ENCODE data around the gene DDR1. TPM values are rescaled to one million over a fixed set of nuclear protein-coding genes. Genes with fewer than 3 reads are reported as not detected.

Gene DDR1
- total RNA-seq, 1 donor from 2014 or later, result 154 TPM

GRCh38 chr6:30882759-30883684 is 1.3 kb upstream of the DDR1 start:
- Mint-ChIP-seq H3K4me3 (ENCODE audit: low read depth) (peak overlapping the region; percentile 79), H3K4me1 (ENCODE audit: low read depth) (peaks cover 50% of the 10 kb centered on the region), H3K27me3 (peaks cover 8% of the 10 kb centered on the region), H3K27ac (peak overlapping the region; percentile 95), H3K9me3 (ENCODE audit: low read depth) (no peaks in the 10 kb centered on the region), H3K36me3 (ENCODE audit: insufficient read depth) (no peaks in the 10 kb centered on the region)
- TF ChIP-seq, protein P1, sequence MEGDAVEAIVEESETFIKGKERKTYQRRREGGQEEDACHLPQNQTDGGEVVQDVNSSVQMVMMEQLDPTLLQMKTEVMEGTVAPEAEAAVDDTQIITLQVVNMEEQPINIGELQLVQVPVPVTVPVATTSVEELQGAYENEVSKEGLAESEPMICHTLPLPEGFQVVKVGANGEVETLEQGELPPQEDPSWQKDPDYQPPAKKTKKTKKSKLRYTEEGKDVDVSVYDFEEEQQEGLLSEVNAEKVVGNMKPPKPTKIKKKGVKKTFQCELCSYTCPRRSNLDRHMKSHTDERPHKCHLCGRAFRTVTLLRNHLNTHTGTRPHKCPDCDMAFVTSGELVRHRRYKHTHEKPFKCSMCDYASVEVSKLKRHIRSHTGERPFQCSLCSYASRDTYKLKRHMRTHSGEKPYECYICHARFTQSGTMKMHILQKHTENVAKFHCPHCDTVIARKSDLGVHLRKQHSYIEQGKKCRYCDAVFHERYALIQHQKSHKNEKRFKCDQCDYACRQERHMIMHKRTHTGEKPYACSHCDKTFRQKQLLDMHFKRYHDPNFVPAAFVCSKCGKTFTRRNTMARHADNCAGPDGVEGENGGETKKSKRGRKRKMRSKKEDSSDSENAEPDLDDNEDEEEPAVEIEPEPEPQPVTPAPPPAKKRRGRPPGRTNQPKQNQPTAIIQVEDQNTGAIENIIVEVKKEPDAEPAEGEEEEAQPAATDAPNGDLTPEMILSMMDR (IDR thresholded peaks at IDR 0.05; ENCODE audit: unreplicated experiment), result no peak
- peak; percentile 56 for DNase-seq (ENCODE audit: low spot score, unreplicated experiment)

DNA sequence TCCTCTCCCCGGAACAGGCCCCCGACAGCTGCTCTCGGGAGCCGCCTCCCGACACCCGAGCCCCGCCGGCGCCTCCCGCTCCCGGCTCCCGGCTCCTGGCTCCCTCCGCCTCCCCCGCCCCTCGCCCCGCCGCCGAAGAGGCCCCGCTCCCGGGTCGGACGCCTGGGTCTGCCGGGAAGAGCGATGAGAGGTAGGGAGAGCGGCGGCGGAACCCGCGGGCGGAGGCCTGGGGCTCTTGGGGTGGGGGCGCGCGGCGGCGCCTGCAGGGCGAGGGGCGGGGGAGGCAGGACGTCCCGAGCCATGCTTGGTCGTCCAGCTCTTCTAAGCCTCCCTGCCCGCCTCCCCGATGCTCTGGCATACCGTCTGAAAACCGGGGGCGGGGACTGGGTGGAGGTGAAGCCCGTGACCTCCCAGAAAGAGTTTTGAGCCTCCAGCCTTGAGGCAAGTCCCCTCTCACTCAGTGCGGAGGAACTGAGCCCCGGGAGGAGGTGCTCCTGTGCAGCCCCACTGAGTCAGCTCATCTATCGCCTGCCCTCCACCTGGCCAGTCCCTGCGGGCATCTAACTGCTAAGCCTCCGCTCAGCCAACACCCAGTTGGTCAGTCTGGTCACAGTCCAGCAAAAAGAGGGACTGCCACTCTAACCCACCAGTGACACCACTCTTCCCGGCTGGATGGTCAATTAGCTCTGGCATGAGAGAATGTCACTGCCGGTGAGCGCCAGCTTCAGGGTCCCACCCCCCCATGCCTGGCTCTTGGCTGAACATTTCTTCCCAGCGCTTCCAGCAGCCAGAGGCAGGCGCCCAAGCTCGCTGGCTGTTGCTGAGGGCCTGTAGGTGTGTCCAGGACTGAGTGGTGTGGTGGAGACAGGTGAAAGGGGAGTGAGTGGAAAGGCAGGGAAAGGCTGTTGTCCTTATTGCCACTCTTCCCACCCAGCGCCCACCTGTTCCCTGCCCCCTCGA is 482 bp downstream of the DDR1 start:
- peaks cover 50% of the 10 kb centered on the region for H3K4me1 Mint-ChIP-seq (ENCODE audit: low read depth)
- H3K27ac Mint-ChIP-seq, result peak overlapping the region; percentile 95
- TF ChIP-seq, protein P1 (IDR thresholded peaks at IDR 0.05; ENCODE audit: unreplicated experiment), result no peak

DNA sequence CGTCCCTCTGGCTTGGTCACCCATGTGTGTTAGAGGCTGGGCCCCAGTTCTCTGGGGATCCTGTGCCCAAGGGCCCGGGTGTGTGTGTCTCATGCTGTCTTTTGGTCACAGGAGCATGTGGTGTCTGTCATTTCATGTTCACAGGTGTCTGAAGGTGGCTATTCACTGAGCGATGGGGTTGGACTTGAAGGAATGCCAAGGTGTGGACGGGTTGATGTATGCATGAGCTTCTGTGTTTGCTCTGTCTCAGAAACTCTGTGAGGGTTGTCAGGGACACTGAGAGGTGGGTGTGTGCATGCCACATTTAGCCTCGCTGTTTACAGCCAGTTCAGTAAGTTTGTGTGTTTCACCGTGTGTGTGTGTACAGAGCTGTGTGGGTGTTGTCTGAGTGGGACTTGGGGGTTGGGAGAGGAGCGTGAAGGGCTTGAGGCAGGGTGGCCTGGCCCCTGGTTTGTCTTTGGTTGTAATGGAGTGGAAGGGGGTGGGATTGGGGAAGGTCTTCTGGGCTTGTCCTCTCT is 1.2 kb downstream of the DDR1 start:
- H3K4me1 Mint-ChIP-seq (ENCODE audit: low read depth), result peaks cover 49% of the 10 kb centered on the region
- peaks cover 4% of the 10 kb centered on the region for H3K27me3 Mint-ChIP-seq
- H3K4me3 Mint-ChIP-seq (ENCODE audit: low read depth), result peak overlapping the region; percentile 84
- peak overlapping the region; percentile 95 for H3K27ac Mint-ChIP-seq
- TF ChIP-seq, protein P1 (IDR thresholded peaks at IDR 0.05; ENCODE audit: unreplicated experiment), result no peak
- H3K9me3 Mint-ChIP-seq (ENCODE audit: low read depth), result no peaks in the 10 kb centered on the region
- no peak for DNase-seq (ENCODE audit: low spot score, unreplicated experiment)
- peaks cover 8% of the 10 kb centered on the region for H3K36me3 Mint-ChIP-seq (ENCODE audit: insufficient read depth)

More for the DNA sequence above, 482 bp downstream of the DDR1 start:
- Mint-ChIP-seq H3K36me3 (ENCODE audit: insufficient read depth) (peaks cover 2% of the 10 kb centered on the region), H3K27me3 (peaks cover 4% of the 10 kb centered on the region), H3K4me3 (ENCODE audit: low read depth) (peak overlapping the region; percentile 84), H3K9me3 (ENCODE audit: low read depth) (no peaks in the 10 kb centered on the region)
- no peak for DNase-seq (ENCODE audit: low spot score, unreplicated experiment)

- peak overlapping the region; percentile 84 for H3K4me3 Mint-ChIP-seq (ENCODE audit: low read depth)
- no peak for DNase-seq (ENCODE audit: low spot score, unreplicated experiment)
- H3K27me3 Mint-ChIP-seq, result peaks cover 3% of the 10 kb centered on the region
- peaks cover 42% of the 10 kb centered on the region for H3K4me1 Mint-ChIP-seq (ENCODE audit: low read depth)
- H3K27ac Mint-ChIP-seq, result peak overlapping the region; percentile 95
- TF ChIP-seq, protein P1 (IDR thresholded peaks at IDR 0.05; ENCODE audit: unreplicated experiment), result no peak
- H3K36me3 Mint-ChIP-seq (ENCODE audit: insufficient read depth), result peaks cover 8% of the 10 kb centered on the region
- H3K9me3 Mint-ChIP-seq (ENCODE audit: low read depth), result no peaks in the 10 kb centered on the region
These were observed 1.9 kb downstream of the DDR1 start for GRCh38 chr6:30885999-30886896.
